Endothelial cell (in vitro differentiated cells): ENCODE results near the gene CCR1. TPM values are rescaled to one million over a fixed set of nuclear protein-coding genes. Genes with fewer than 3 reads are reported as not detected.

ENCODE experiments used
- DNase-seq: peaks from one replicate; pipeline ENCODE4 v3.0.0; 2021; ENCODE audit warnings: low spot score
- H3K27ac Mint-ChIP-seq: one replicate; pipeline ENCODE4 v1.8.0; 2021; ENCODE audit warnings: mixed read lengths, inconsistent platforms; ENCODE audit not compliant: unreplicated experiment
- H3K27me3 Mint-ChIP-seq: one replicate; pipeline ENCODE4 v1.8.0; 2021; ENCODE audit warnings: mild to moderate bottlenecking, moderate library complexity, mixed read lengths, inconsistent platforms; ENCODE audit not compliant: unreplicated experiment
- H3K36me3 Mint-ChIP-seq: one replicate; pipeline ENCODE4 v1.8.0; 2021; ENCODE audit warnings: mild to moderate bottlenecking, low read depth, mixed read lengths, inconsistent platforms; ENCODE audit not compliant: unreplicated experiment
- H3K4me1 Mint-ChIP-seq: one replicate; pipeline ENCODE4 v1.8.0; 2021; ENCODE audit warnings: mild to moderate bottlenecking, mixed read lengths, inconsistent platforms; ENCODE audit not compliant: unreplicated experiment
- H3K4me3 Mint-ChIP-seq: one replicate; pipeline ENCODE4 v1.8.0; 2021; ENCODE audit warnings: mild to moderate bottlenecking, mixed read lengths, inconsistent platforms; ENCODE audit not compliant: unreplicated experiment
- H3K9me3 Mint-ChIP-seq: one replicate; pipeline ENCODE4 v1.8.0; 2021; ENCODE audit warnings: mixed read lengths, inconsistent platforms; ENCODE audit not compliant: unreplicated experiment
- long read RNA-seq: library from polyadenylated mRNA; unstranded; transcript quantifications from one replicate; pipeline ENCODE4 v2.0.0, GENCODE V29; 2020; ENCODE audit not compliant: unreplicated experiment
- total RNA-seq: library from RNA; stranded (reverse); fragmentation: NEBNext Ultra II Directional; extraction: Animal tissue kit (Norgen Biotek cat#: 25700); gene quantifications from one replicate; pipeline ENCODE4 v1.2.1, GENCODE V29; 2021; ENCODE audit not compliant: unreplicated experiment
- TF ChIP-seq, protein P1 (sequence below): fragments of 200-600 bp; sonication (generic); IDR thresholded peaks from one replicate; pipeline ENCODE4 v1.5.0; 2021; ENCODE audit warnings: antibody characterized with exemption; ENCODE audit not compliant: unreplicated experiment

The CCR1 gene
- not detected for total RNA-seq
- long read RNA-seq, result 0 reads

DNA sequence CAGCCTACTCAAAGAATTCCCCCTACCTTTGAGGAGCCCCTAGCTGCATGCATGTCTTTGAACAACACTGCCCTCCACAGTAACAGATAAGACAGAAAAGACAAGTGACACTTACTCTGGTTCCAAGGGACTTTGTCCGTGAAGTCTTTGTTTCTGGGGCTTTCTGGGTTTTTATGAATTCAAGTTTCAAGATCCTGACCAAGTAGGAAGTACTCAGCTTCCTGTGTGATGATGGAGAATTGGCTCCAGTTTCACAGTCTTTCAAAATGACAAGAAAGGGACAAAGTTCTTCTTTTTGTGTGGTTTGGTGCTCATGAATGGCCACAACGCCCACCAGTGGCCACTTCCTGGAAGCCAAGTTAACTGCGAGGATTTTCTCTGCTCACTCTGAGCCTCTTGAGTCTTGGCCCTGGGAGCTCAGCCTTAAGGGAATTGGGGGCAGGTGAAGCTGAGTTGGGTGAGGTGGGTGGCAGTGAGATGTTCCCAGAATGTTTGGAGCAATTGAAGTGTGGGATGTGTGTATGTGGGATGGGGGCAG lies at the start of gene CCR1:
TSS of gene CCR1 (minus strand) at position 147 of the 538 bp plus-strand sequence. CDS start 4,000 bp downstream, outside the sequence.
- H3K36me3 Mint-ChIP-seq, result no peaks in the 10 kb centered on the region
- no peak within 1 kb of the TSS for H3K27ac Mint-ChIP-seq
- DNase-seq, result peak; percentile 35
- H3K4me1 Mint-ChIP-seq, result no peaks in the 10 kb centered on the region
- H3K4me3 Mint-ChIP-seq, result no peak within 1 kb of the TSS
- H3K9me3 Mint-ChIP-seq, result no peaks in the 10 kb centered on the region
- TF ChIP-seq, protein P1, sequence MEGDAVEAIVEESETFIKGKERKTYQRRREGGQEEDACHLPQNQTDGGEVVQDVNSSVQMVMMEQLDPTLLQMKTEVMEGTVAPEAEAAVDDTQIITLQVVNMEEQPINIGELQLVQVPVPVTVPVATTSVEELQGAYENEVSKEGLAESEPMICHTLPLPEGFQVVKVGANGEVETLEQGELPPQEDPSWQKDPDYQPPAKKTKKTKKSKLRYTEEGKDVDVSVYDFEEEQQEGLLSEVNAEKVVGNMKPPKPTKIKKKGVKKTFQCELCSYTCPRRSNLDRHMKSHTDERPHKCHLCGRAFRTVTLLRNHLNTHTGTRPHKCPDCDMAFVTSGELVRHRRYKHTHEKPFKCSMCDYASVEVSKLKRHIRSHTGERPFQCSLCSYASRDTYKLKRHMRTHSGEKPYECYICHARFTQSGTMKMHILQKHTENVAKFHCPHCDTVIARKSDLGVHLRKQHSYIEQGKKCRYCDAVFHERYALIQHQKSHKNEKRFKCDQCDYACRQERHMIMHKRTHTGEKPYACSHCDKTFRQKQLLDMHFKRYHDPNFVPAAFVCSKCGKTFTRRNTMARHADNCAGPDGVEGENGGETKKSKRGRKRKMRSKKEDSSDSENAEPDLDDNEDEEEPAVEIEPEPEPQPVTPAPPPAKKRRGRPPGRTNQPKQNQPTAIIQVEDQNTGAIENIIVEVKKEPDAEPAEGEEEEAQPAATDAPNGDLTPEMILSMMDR, result peak; percentile 49
- H3K27me3 Mint-ChIP-seq, result peaks cover 7% of the 10 kb centered on the region

DNA sequence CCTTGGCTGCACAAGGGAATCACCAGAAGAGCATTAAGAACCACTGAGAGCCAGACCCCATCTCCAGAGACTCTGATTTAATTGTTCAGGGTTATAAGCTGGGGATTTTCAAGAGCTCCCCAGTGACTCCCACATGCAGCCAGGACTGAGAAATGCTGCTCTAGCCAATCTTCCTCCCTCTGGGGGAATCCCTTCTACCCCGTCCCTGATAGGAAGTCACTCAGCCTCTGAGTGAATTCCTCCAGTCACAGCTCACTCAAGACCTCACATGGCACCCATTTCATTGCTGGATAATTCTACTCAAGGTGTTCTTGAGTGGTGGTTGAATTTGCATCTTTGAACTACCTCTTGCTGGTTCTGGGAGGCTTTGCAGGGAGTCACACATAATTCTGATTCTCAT lies 44.9 kb upstream of the CCR1 start:
- H3K4me1 Mint-ChIP-seq, result no peaks in the 10 kb centered on the region
- H3K36me3 Mint-ChIP-seq, result peaks cover 5% of the 10 kb centered on the region
- no peaks in the 10 kb centered on the region for H3K27me3 Mint-ChIP-seq

DNA sequence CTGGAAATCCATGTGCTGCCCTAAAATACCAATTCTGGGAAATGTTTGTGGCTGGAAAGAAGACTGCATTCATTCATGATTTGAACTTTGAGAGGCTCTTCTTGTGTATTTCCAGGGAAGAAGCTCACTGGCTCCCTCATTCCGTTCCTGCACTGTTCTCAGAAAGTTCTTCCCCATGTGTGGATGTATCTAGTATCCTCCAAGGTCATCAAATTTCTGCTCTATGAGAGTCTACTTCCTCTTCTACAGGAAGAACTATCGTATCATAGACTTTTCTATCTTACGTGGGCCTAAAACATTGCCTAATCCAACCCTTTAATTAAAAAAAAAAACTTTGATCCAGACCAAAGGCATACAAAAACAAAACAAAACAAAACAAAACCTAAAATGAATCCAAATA lies 37.0 kb upstream of the CCR1 start:
- no peaks in the 10 kb centered on the region for H3K27me3 Mint-ChIP-seq
- no peak for DNase-seq
- peaks cover 7% of the 10 kb centered on the region for H3K4me1 Mint-ChIP-seq
- H3K9me3 Mint-ChIP-seq, result no peaks in the 10 kb centered on the region
- H3K36me3 Mint-ChIP-seq, result no peaks in the 10 kb centered on the region
- H3K27ac Mint-ChIP-seq, result no peak overlapping the region
- TF ChIP-seq, protein P1, result no peak
- no peak overlapping the region for H3K4me3 Mint-ChIP-seq

More for the DNA sequence above, 44.9 kb upstream of the CCR1 start:
- H3K4me3 Mint-ChIP-seq, result no peak overlapping the region
- TF ChIP-seq, protein P1, result no peak
- peaks cover 5% of the 10 kb centered on the region for H3K9me3 Mint-ChIP-seq
- no peak for DNase-seq
- no peak overlapping the region for H3K27ac Mint-ChIP-seq

DNA sequence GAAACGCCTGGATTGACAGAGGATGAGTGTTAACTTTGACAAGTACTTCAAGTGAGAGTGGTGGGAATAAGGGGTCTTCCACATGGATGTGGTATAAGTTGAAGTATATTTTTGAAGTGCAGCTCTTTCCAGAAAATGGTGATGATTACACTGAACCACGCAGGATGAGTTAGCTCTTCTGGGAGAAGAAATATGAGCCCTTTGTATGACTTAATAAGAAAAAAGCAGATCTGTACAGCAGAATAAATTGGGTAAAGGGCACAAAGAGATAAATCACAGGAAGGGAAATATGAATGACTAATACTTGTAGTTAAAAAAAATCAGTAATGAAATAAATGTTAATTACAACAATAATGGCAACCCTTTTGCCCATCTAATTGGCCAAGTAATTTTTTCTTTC lies 35.4 kb upstream of the CCR1 start:
- DNase-seq, result no peak
- H3K36me3 Mint-ChIP-seq, result no peaks in the 10 kb centered on the region
- H3K9me3 Mint-ChIP-seq, result no peaks in the 10 kb centered on the region
- H3K4me3 Mint-ChIP-seq, result no peak overlapping the region
- no peaks in the 10 kb centered on the region for H3K27me3 Mint-ChIP-seq
- TF ChIP-seq, protein P1, result no peak
- no peak overlapping the region for H3K27ac Mint-ChIP-seq
- H3K4me1 Mint-ChIP-seq, result peaks cover 7% of the 10 kb centered on the region

DNA sequence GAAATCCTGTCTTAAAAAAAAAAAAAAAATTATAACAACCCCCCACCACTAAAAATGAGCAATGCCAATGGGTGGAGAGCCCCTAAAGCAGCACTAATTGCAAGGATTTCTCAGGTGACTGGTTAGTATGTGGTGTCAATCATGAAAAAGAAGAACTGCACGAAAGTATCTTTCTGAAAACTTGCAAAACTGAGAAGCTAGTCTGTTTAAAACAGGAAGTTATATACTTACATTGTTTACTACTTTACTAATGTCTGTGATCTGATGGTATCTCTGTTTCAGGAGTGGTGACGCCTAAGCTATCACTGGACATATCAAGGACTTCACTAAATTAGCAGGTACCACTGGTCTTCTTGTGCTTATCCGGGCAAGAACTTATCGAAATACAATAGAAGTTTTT lies 34.0 kb upstream of the CCR1 start, which contains the start of gene CCR3:
TSS of gene CCR3 (plus strand) at position 341 of the 400 bp plus-strand sequence. CDS start 22,699 bp downstream, outside the sequence.
- Mint-ChIP-seq H3K36me3 (no peaks in the 10 kb centered on the region), H3K9me3 (no peaks in the 10 kb centered on the region), H3K4me3 (no peak within 1 kb of the TSS), H3K4me1 (peaks cover 10% of the 10 kb centered on the region), H3K27ac (no peak within 1 kb of the TSS), H3K27me3 (no peaks in the 10 kb centered on the region)
- TF ChIP-seq, protein P1, result no peak
- no peak for DNase-seq
